HG03159 (cell line): ENCODE results near the gene SLIT3.
A peak's percentile ranks its signal among the peaks of the same experiment; 100 is the strongest.

Source experiments
- ATAC-seq: cut with Tn5 transposase; IDR thresholded peaks from one replicate; pipeline ENCODE4 v1.9.1; 2021; ENCODE audit warnings: mild to moderate bottlenecking, moderate library complexity; ENCODE audit not compliant: unreplicated experiment

SLIT3 gene

DNA sequence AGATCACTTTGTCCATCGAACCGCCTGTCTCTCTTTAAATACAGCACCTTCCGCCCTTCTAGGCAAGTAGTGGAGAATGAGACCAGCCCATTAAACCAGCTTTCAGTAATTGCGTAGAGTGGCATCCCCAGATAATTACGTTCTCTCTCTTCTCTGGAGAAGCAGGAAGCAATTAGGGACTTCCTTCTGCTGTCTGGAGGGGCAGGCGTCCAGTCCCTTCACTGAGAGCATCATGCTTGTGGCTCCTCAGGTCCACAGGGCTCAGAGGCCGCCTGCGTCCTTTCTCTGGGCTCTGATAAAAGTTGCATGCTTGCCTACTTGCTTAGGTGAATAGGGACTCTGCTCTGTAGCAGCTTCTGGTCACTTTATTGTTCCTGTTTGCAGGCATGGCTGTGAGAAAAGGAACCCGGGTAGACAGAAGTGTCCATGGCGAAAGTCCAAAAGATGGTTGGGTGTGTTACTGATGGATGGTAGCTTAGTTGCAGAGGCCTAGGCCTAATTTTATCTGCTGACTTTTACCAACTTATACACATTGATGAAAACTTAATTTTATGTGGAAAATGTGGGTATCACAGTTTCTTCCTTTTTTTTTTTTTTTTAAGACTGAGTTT lies 422.7 kb downstream of the SLIT3 start:
- no peak for ATAC-seq

DNA sequence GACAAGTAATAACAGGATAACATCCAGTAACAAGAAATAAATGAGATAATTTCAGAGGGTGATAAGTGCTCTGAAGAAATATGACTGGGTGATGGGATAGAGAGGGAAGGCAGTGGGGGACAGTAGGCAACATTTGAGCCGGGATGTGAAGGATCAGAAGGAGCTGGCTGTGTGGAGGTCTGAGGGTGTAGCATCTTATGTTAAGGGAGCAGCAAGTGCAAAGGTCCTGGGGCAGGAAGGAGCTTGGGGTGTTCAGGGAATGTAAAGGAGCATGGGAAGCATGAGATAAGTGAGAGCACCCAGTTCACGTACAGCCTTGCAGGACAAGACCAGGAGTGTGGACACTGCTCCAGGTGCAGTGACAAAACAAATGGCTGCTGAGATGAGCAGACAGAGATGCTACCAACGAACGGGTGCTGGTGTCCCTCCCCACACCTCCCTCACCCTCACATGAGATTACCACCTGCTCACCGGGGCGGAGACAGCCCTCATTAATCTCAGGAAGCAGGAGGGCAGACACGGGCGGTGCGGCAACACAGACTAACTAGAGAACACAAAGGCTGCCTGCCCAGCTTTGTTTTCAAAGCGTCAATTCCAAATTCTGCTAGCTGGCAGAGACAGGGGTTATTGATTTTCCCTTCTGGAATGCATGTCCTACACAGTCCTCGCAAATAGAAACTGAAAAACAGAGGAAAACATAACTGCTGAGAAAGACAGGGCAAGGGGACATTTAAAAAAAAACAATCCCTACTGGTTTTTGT lies 423.6 kb downstream of the SLIT3 start:
- no peak for ATAC-seq

GRCh38 chr5:168876419-168876818 lies 424.5 kb downstream of the SLIT3 start:
- ATAC-seq, result no peak

DNA sequence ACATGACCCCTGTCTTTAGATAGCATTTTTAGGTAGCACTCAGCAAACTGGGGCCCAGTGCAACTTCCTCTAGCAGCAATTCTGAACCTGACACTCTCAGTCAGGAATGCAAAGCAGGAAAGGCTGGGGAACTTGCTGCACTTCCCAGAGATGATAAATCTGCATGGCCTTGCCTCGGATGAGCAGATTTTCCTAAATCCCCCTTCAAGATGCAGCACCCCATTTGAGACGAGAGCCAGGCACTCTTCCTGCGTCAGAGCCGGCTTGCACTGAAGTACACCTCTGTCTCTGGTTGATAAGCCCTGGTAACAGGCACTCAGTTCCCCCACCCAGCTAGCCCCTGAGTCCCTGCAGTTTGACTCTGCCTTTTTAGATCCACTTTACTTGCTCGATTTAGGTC lies 425.1 kb downstream of the SLIT3 start:
- no peak for ATAC-seq

DNA sequence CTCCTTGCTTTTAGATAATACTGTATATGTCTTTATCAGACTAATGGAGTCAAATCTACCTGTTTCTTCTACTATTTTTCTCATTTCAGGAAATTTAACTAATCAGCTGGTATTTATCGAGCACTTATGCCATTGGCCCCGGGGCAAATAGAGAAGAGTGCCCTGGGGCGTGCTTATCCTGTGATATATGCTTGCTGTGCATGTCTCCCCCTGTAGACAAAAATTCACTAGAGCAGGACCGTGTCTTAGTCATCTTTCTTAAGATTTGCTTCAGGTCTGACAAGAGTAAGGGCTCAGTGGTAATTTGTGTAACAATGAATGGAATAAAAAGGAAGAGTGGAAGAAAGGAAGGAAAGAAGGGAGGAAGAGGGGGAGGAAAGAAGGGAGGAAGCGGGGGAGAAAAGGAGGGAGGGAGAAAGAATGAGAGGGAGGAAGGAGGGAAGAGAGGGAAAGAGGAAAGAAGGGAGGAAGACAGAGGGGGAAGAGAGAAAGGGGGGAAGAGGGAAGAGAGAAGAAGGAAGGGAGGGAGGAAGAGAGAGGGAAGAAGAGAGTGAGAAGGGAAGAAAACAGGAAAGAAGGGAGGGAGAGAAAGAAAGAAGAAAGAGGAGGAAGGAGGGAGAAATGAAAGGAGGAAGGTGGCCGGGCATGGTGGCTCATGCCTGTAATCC lies 426.1 kb downstream of the SLIT3 start:
- no peak for ATAC-seq

DNA sequence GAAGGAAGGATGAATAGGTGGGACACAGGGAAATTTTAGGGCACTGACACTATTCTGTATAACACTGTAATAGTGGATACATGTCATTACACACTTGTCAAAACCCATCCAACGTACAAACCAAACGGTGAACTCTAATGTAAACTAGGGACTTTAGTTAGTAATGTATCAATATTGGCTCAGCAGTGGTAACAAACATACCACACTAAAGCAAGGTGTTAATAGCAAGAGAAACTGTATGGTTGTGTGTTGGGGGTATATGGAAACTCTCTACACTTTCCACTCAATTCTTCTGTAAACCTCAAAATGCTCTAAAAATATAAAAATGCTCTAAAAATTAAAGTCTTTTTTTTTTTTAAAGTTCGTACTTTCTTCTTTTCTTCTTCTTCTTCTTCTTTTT lies 428.7 kb downstream of the SLIT3 start:
- no peak for ATAC-seq

GRCh38 chr5:168870910-168871309 lies 430.0 kb downstream of the SLIT3 start:
- no peak for ATAC-seq

- no peak for ATAC-seq
Measured at GRCh38 chr5:168869615-168870227, 431.2 kb downstream of the SLIT3 start.

GRCh38 chr5:168867241-168867640 lies 433.7 kb downstream of the SLIT3 start:
- ATAC-seq, result no peak

- no peak for ATAC-seq
Measured at GRCh38 chr5:168865968-168866367, 435.0 kb downstream of the SLIT3 start.

DNA sequence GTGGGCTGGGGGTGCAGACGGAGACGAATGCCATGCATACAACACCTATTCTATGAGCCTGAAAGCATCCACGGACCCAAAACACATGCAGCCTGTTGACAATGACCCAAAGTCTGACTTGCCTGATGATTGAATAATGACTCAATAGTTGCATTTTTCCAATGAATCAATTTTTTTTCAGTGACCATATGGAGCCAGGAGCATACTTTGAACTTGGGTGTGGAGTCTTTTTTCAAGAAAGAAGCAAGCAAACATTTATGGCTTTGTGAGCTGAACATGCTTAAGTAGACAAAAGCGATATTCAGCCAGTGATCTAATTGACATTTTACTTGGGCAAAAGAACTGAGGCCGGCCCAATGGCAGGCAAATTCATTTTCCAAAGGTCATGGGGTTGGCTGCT lies 437.9 kb downstream of the SLIT3 start:
- ATAC-seq, result no peak

- no peak for ATAC-seq
Measured at GRCh38 chr5:168860503-168860902, 440.4 kb downstream of the SLIT3 start.

- no peak for ATAC-seq
Measured at GRCh38 chr5:168860081-168860480, 440.9 kb downstream of the SLIT3 start.

GRCh38 chr5:168859471-168859870 lies 441.5 kb downstream of the SLIT3 start:
- ATAC-seq, result no peak

DNA sequence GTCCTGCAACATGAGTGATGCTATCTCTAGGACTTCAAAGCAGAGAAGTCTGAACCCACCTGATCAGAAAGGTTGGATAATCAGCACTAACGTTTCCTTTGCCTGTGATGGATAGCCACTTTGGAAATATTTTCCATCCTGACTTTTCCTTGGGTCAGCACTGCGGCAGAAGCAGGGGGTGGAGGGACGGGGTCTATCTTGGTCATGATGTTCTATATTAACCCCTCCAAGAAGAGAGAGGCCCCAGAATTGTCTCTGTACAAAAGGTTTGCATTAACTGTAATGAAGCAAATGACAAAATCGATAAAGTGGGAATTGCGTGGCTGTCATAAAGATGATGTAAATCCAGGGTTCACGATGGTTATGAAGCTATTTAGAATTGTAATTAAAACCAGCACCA lies 441.9 kb downstream of the SLIT3 start:
- no peak for ATAC-seq

- no peak for ATAC-seq
Measured at GRCh38 chr5:168858371-168858770, 442.6 kb downstream of the SLIT3 start.

- no peak for ATAC-seq
Measured at GRCh38 chr5:168853972-168854371, 447.0 kb downstream of the SLIT3 start.

GRCh38 chr5:168852329-168852728 lies 448.6 kb downstream of the SLIT3 start:
- ATAC-seq, result peak; percentile 20

- peak; percentile 83 for ATAC-seq
Measured at GRCh38 chr5:168851902-168852321, 449.0 kb downstream of the SLIT3 start.

- ATAC-seq, result no peak
Measured at GRCh38 chr5:168850683-168851082, 450.3 kb downstream of the SLIT3 start.

DNA sequence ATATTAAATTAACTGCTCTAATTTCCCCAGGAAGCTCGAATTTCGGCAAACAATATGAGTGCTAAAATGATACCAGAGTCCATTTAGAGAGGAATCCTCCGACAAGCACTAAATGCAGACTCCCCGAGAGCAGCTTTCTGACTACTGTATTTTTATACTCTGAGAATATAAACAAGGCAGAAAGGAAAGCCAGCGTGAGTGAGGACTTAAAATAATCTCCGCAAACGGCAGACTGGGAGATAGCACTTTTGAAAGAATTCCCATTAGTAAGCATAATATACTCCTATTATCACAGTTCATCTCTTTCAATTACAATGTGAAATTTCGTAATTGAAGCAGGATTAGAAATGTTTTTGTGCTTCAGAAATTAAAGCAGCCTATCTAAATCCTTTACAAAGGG lies 452.4 kb downstream of the SLIT3 start:
- no peak for ATAC-seq
